OCI-LY3 (cell line): Measurements from ENCODE around the gene CD247.

ENCODE experiments used
- EZH2phosphoT487 ChIP-seq: fragments of 200-600 bp; shearing (Covaris generic); IDR thresholded peaks from 2 replicates; pipeline ENCODE4 v1.6.1; 2018; ENCODE audit warnings: antibody characterized with exemption, mixed run types, low read depth
- TF ChIP-seq, protein P1 (sequence below): fragments of 200-600, 300-600 bp; sonication (generic); IDR thresholded peaks from 2 replicates; pipeline ENCODE4 v1.5.1; 2014; ENCODE audit warnings: antibody characterized with exemption, low read length, low read depth

DNA sequence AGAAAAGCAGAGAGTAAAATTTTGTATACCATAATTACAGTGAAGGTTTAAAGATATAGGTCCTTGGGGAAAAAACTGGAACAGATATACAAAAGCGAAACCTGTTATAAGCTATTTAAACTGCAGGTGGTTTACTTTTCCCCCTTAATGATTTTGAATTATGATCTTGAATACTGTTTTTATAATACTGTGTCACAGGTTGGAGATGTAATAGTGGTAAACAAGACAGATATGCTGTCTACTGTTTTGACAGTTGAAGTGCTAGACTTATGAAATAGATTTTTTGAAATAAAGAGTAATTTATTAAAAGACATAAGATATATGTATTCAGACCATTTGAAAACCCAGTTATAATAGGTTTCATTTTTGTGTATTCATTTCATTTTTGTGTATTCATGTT is 129.4 kb downstream of the CD247 start:
- TF ChIP-seq EZH2phosphoT487, result no peak
- TF ChIP-seq, protein P1, sequence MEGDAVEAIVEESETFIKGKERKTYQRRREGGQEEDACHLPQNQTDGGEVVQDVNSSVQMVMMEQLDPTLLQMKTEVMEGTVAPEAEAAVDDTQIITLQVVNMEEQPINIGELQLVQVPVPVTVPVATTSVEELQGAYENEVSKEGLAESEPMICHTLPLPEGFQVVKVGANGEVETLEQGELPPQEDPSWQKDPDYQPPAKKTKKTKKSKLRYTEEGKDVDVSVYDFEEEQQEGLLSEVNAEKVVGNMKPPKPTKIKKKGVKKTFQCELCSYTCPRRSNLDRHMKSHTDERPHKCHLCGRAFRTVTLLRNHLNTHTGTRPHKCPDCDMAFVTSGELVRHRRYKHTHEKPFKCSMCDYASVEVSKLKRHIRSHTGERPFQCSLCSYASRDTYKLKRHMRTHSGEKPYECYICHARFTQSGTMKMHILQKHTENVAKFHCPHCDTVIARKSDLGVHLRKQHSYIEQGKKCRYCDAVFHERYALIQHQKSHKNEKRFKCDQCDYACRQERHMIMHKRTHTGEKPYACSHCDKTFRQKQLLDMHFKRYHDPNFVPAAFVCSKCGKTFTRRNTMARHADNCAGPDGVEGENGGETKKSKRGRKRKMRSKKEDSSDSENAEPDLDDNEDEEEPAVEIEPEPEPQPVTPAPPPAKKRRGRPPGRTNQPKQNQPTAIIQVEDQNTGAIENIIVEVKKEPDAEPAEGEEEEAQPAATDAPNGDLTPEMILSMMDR, result no peak
